Mucosa of descending colon (tissue), 3 donors: ENCODE results near the gene ZNF24. TPM values are rescaled to one million over a fixed set of nuclear protein-coding genes. Genes with fewer than 3 reads are reported as not detected.

Experiments
- ATAC-seq: fragments of 200-7000 bp; cut with Tn5 transposase; one replicate; pipeline ENCODE4 v1.9.1; 2020; ENCODE audit warnings: mild to moderate bottlenecking, moderate library complexity
- DNase-seq, 3 donors: peaks; one replicate each; pipeline ENCODE4 v3.0.0-alpha.2; 2020
- H3K36me3 ChIP-seq: fragments of 200-600 bp; one replicate; pipeline ENCODE4 v1.8.0; 2021; ENCODE audit warnings: low read depth, mild to moderate bottlenecking
- H3K4me1 ChIP-seq: fragments of 200-600 bp; one replicate; pipeline ENCODE4 v1.8.0; 2021; ENCODE audit warnings: low read depth, mild to moderate bottlenecking
- H3K4me3 ChIP-seq: fragments of 200-600 bp; one replicate; pipeline ENCODE4 v1.8.0; 2021; ENCODE audit warnings: mild to moderate bottlenecking
- H3K9me3 ChIP-seq: fragments of 200-600 bp; one replicate; pipeline ENCODE4 v1.8.0; 2021; ENCODE audit warnings: mild to moderate bottlenecking
- intact Hi-C, 2 donors: fragments of 100-400 bp; cut with DNase I in 1 of 2; cut with micrococcal nuclease in 1 of 2; formaldehyde crosslinking; loops; one replicate each; pipeline versions ENCODE4 v1.11.0 to v1.11.1; 2022; cut with DNase I, micrococcal nuclease
- total RNA-seq, 3 donors: library from RNA; stranded (reverse); fragmentation: NEBNext Ultra II Directional in 2 of 3; extraction: Animal tissue kit (Norgen Biotek cat#: 25700) in 2 of 3; gene quantifications; one replicate each; pipeline versions ENCODE4 v1.2.1 to v1.2.4, GENCODE V29; 2021 to 2023
- TF ChIP-seq, protein P1 (sequence below): fragments of 200-600 bp; IDR thresholded peaks from one replicate; pipeline ENCODE4 v1.8.0; 2022; ENCODE audit warnings: antibody characterized with exemption, mild to moderate bottlenecking
- donor health status: DM: no; HTN: no; CAD: no; lungs with moderate emphysema.
- donor health status: DM: no; HTN: no; CAD: no.
- donor health status: DM: no; HTN: yes; CAD: no.

The ZNF24 gene
- total RNA-seq, 3 donors from 2014 or later: 44.1 to 58.3 (median 48.9) TPM

GRCh38 chr18:35387152-35387571, 42.9 kb upstream of the ZNF24 start:
- no peaks in the 10 kb centered on the region for H3K9me3 ChIP-seq
- TF ChIP-seq, protein P1, sequence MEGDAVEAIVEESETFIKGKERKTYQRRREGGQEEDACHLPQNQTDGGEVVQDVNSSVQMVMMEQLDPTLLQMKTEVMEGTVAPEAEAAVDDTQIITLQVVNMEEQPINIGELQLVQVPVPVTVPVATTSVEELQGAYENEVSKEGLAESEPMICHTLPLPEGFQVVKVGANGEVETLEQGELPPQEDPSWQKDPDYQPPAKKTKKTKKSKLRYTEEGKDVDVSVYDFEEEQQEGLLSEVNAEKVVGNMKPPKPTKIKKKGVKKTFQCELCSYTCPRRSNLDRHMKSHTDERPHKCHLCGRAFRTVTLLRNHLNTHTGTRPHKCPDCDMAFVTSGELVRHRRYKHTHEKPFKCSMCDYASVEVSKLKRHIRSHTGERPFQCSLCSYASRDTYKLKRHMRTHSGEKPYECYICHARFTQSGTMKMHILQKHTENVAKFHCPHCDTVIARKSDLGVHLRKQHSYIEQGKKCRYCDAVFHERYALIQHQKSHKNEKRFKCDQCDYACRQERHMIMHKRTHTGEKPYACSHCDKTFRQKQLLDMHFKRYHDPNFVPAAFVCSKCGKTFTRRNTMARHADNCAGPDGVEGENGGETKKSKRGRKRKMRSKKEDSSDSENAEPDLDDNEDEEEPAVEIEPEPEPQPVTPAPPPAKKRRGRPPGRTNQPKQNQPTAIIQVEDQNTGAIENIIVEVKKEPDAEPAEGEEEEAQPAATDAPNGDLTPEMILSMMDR: no peak
- peak; percentile 46 for ATAC-seq
- no peak for DNase-seq
- H3K36me3 ChIP-seq: no peaks in the 10 kb centered on the region
- no peak overlapping the region for H3K4me3 ChIP-seq
- intact Hi-C loops: no loop called here
- no peaks in the 10 kb centered on the region for H3K4me1 ChIP-seq

DNA sequence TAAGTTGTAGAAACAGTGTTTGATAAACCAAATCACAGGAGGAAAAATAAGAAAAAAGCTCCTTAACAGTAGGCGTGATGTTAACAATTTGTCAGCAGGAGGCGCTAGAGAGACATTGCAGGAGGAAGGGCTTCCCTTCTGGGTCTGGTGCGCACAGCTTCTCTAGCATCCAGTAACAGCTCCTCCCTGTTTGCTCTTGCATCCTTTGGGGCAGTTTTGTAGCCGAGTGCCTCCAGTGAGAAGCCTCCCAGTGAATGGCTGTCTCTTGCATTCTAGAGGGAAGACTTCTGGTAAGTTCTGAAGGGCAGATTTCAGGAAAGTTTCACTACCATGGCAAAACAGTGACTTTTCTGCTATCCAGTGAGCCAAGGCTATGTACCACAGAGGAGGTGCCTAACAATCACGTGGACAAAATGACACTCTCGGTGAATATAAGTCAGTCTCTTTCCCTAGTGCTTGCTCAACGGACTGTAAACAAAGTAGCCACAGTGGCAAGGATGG, 42.4 kb upstream of the ZNF24 start:
- intact Hi-C loops: no loop called here
- no peaks in the 10 kb centered on the region for H3K4me1 ChIP-seq
- peak; percentile 93 for ATAC-seq

DNA sequence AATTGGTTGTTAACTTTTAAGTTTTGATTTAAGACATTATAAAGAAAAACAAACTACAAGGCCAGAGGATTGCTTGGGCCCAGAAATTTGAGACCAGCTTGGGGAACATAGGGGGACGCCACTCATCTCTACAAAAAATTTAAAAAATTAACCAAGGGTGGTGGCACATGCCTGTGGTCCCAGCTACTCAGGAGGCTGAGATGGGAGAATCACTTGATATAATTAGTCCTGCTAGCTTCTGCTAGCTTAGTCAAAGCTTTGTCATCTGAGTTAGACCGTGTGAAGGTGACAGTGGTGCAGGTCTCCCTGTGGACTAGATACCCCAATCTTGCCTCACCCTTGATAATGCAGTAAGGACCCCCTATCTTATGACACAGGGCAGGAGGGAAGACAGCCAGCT, 38.9 kb upstream of the ZNF24 start:
- intact Hi-C loops: no loop called here
- Histone ChIP-seq H3K4me3 (no peak overlapping the region), H3K4me1 (no peaks in the 10 kb centered on the region), H3K9me3 (no peaks in the 10 kb centered on the region), H3K36me3 (no peaks in the 10 kb centered on the region)
- no peak for ATAC-seq
- TF ChIP-seq, protein P1: no peak
- DNase-seq: no peak

More for the DNA sequence above, 42.4 kb upstream of the ZNF24 start:
- H3K4me3 ChIP-seq: no peak overlapping the region
- no peaks in the 10 kb centered on the region for H3K36me3 ChIP-seq
- no peaks in the 10 kb centered on the region for H3K9me3 ChIP-seq
- TF ChIP-seq, protein P1: peak; percentile 77
- DNase-seq: peak in 1 of 3 donors; percentile 78

- intact Hi-C loops: no loop called here
- TF ChIP-seq, protein P1: no peak
- Histone ChIP-seq H3K9me3 (no peaks in the 10 kb centered on the region), H3K36me3 (no peaks in the 10 kb centered on the region), H3K4me1 (peaks cover 3% of the 10 kb centered on the region), H3K4me3 (no peak overlapping the region)
- ATAC-seq (no peak), DNase-seq (no peak)
These were observed 35.2 kb upstream of the ZNF24 start for GRCh38 chr18:35379421-35379820.

- DNase-seq (no peak), ATAC-seq (no peak)
- no peaks in the 10 kb centered on the region for H3K36me3 ChIP-seq
- H3K9me3 ChIP-seq: no peaks in the 10 kb centered on the region
- intact Hi-C loops: no loop called here
- H3K4me1 ChIP-seq: peaks cover 3% of the 10 kb centered on the region
- TF ChIP-seq, protein P1: no peak
- H3K4me3 ChIP-seq: no peak overlapping the region
These were observed 34.3 kb upstream of the ZNF24 start for GRCh38 chr18:35378574-35378896.
